Tibial nerve (tissue), 4 donors: Measurements from ENCODE around the gene SPATS2L.

Experiments
- EP300 ChIP-seq, 2 donors: sonication (generic); formaldehyde crosslinking; IDR thresholded peaks; one replicate each; pipeline ENCODE4 v1.6.1; 2017; ENCODE audit warnings: antibody characterized with exemption in 2 of 2, mild to moderate bottlenecking in 1 of 2
- POLR2A ChIP-seq, 2 donors: fragments of 450-650 bp; IDR thresholded peaks; one replicate each; pipeline ENCODE4 v1.6.1; 2017; ENCODE audit warnings: antibody characterized with exemption in 2 of 2, mild to moderate bottlenecking in 2 of 2, moderate library complexity in 2 of 2
- TF ChIP-seq, protein P1 (sequence below), 5 experiments: fragments of 200-600 bp in 3 of 5; fragments of 450-650 bp in 2 of 5; sonication (generic) in 3 of 5; IDR thresholded peaks; one replicate each; pipeline ENCODE4 v1.5.1; 2016 to 2019; ENCODE audit warnings: antibody characterized with exemption in 5 of 5, mild to moderate bottlenecking in 3 of 5, moderate library complexity in 2 of 5

- TF ChIP-seq, protein P1, sequence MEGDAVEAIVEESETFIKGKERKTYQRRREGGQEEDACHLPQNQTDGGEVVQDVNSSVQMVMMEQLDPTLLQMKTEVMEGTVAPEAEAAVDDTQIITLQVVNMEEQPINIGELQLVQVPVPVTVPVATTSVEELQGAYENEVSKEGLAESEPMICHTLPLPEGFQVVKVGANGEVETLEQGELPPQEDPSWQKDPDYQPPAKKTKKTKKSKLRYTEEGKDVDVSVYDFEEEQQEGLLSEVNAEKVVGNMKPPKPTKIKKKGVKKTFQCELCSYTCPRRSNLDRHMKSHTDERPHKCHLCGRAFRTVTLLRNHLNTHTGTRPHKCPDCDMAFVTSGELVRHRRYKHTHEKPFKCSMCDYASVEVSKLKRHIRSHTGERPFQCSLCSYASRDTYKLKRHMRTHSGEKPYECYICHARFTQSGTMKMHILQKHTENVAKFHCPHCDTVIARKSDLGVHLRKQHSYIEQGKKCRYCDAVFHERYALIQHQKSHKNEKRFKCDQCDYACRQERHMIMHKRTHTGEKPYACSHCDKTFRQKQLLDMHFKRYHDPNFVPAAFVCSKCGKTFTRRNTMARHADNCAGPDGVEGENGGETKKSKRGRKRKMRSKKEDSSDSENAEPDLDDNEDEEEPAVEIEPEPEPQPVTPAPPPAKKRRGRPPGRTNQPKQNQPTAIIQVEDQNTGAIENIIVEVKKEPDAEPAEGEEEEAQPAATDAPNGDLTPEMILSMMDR (IDR thresholded peaks at IDR 0.05) = no peak
- TF ChIP-seq POLR2A (IDR thresholded peaks at IDR 0.05) (no peak), EP300 (IDR thresholded peaks at IDR 0.05) (no peak)
Measured at GRCh38 chr2:200494048-200494447, 187.6 kb downstream of the SPATS2L start.
